ENCODE data around the gene SLC43A2.

- TF ChIP-seq, protein P1, sequence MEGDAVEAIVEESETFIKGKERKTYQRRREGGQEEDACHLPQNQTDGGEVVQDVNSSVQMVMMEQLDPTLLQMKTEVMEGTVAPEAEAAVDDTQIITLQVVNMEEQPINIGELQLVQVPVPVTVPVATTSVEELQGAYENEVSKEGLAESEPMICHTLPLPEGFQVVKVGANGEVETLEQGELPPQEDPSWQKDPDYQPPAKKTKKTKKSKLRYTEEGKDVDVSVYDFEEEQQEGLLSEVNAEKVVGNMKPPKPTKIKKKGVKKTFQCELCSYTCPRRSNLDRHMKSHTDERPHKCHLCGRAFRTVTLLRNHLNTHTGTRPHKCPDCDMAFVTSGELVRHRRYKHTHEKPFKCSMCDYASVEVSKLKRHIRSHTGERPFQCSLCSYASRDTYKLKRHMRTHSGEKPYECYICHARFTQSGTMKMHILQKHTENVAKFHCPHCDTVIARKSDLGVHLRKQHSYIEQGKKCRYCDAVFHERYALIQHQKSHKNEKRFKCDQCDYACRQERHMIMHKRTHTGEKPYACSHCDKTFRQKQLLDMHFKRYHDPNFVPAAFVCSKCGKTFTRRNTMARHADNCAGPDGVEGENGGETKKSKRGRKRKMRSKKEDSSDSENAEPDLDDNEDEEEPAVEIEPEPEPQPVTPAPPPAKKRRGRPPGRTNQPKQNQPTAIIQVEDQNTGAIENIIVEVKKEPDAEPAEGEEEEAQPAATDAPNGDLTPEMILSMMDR (IDR thresholded peaks at IDR 0.05; ENCODE audit: poor library complexity, severe bottlenecking) = no peak
- no peak for TF ChIP-seq EZH2 (IDR thresholded peaks at IDR 0.05; ENCODE audit: borderline replicate concordance, insufficient read depth, low read length, poor library complexity, severe bottlenecking)
- no peak for TF ChIP-seq POLR2AphosphoS5 (IDR thresholded peaks at IDR 0.05)
- TF ChIP-seq RAD21 (conservative IDR thresholded peaks at IDR 0.05) = no peak
- no peak for TF ChIP-seq SMC3 (conservative IDR thresholded peaks at IDR 0.05; ENCODE audit: poor library complexity)
- no peak for TF ChIP-seq EP300 (conservative IDR thresholded peaks at IDR 0.05; ENCODE audit: poor library complexity, severe bottlenecking)
Measured at GRCh38 chr17:1591474-1592090, 37.1 kb downstream of the SLC43A2 start.
